Measurements from ENCODE around the gene PIM1.
A peak's percentile ranks its signal among the peaks of the same experiment; 100 is the strongest.
"Not testable (repeated sequence)": the region's sequence is repeated elsewhere in the genome, so short reads cannot be mapped to it uniquely, and the experiment has no call there.

The PIM1 gene

DNA sequence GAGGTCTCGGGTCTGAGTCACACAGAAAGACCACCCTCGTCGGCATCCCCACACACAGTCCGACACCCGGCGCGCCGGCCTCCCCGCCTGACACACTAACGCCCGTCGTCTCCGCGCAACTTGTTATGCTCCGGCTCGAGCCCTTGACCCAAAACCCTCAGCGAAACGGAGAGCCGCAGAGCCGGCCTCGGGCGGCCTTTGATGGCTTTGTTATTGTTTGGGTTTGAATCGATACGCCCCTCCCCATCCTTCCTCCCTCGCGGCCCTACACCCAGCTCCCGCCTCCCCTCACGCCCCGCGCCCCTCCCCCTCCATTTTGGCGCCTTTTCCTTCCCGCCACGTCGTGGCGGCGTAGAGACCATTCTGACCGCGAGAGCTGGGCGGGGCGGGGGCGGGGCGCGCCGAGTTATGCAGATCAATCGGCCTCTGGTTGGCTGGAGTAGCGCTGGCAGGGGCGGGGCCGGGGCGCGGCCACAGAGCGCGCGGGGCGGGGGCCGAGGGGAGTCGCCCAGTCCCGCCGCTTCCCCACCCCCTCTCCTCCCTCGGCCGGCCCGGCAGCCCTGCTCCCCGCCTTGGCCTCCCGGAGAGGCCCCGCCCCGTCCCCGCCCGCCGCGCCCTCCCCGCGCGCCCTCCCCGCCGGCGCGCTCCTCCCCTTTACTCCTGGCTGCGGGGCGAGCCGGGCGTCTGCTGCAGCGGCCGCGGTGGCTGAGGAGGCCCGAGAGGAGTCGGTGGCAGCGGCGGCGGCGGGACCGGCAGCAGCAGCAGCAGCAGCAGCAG lies at the start of gene PIM1:
Gene PIM1, plus strand, starts transcription at position 657 of the 777 bp plus-strand sequence. CDS start 424 bp downstream, outside the sequence.
- H3K4me3 ChIP-seq (ENCODE audit: low read length) = peak within 1 kb of the TSS; percentile 96
- no peak for TF ChIP-seq ZNF274 (IDR thresholded peaks at IDR 0.05; ENCODE audit: low read depth, low read length)

DNA sequence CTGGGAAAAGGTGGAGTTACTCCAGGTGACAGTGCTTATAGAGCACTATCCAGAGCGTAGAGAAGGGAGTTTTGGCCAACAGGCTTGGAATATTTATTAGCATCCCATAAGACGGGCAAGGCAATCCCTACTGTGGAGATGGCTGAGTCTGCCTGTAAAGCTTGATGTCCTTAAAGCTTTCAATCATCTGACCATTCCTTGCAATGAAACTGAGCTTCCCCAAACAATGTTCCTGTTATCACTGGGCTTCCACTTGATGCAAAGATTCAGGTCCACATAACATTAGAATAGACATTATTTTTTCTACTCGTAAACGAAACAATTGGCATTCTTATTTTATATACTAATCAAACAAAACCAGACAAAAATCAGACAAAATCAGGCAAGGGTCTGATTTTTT lies 48.4 kb upstream of the PIM1 start:
- H3K4me3 ChIP-seq (ENCODE audit: low read length) = no peak overlapping the region
- no peak for TF ChIP-seq ZNF274 (IDR thresholded peaks at IDR 0.05; ENCODE audit: low read depth, low read length)

DNA sequence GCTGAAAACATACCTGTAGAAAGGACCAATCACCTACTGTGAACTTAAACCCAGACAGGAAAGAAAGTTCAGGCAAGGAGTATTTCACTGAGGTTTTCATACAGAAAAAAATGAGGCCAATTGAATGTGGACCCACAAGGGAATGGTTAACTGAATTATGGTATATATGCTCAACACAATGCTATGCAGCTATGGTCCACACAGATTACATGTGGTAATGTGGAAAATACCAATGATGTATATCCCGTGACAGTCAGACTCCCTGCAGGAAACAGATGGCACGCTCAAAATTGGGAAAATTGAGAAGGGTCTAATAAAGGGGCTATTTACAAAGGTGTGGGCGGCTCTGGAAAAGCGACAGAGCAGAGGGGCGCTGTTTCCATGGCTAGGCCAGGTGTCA lies 47.1 kb upstream of the PIM1 start:
- no peak overlapping the region for H3K4me3 ChIP-seq (ENCODE audit: low read length)
- no peak for TF ChIP-seq ZNF274 (IDR thresholded peaks at IDR 0.05; ENCODE audit: low read depth, low read length)

DNA sequence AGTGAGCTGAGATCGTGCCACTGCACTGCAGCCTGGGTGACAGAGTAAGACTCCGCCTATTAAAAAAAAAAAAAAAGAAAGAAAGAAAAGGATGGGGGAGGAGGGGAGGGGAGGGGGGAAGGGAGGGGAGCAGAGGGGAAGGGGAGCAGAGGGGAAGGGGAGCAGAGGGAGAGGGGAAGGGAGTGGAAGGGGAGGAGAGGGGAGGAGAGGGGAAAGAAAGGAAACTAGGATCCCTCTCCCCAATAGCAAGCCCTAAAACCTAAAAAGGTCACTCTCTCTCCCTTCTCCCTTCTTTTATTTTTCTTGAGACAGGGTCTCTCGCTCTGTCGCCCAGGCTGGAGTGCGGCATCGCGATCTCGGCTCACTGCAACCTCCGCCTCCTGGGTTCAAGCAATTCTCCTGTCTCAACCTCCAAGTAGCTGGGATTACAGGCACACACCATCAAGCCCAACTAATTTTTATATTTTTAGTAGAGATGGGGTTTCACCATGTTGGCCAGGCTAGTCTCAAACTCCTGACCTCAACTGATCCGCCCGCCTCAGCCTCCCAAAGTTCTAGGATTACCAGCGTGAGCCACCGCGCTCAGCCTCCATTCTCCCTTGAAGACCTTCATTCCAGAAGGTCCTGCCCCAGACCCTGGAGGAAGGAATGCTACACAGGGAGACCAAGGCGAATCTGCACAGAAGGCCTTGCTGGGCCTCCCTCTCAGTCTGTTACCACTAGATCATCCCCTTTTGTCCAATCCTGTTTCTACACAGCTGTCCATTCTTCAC lies 45.8 kb upstream of the PIM1 start:
- H3K4me3 ChIP-seq (ENCODE audit: low read length) = no peak overlapping the region
- TF ChIP-seq ZNF274 (IDR thresholded peaks at IDR 0.05; ENCODE audit: low read depth, low read length) = no peak

DNA sequence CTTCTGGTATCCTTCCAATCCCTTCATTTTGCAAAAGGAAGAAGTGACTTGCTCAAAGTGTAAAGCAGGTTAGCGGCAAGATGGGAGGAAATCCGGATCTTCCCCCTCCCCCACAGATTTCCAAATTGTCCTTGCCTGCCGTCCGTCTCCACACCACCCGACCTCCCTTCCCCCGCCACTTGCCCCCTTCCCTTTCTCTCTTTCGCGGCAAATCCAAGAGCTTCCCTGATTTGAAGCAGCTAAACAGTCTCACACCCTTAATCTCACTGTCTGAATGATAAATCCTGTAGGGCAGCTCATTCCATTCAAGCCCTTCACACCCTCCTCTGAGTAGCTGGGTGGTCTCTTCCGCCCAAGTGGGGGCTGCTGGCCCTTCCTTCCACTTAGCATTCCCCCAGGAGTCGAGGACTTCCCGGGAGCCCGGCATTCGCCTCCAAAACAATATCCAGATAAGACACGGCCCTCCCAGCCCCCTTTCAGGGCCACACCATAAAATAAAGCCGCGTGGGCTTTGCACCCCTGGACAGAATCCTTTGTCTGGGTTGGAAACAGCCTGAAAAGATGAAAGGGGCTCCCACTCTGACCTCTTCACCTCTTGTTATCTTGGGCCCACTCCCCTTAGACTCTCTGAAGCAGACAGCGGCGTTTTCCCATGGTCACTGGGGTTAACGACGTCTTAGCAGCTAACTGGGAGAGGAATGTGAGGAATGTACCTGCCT lies 44.0 kb upstream of the PIM1 start:
- no peak overlapping the region for H3K4me3 ChIP-seq (ENCODE audit: low read length)
- TF ChIP-seq ZNF274 (IDR thresholded peaks at IDR 0.05; ENCODE audit: low read depth, low read length) = no peak

DNA sequence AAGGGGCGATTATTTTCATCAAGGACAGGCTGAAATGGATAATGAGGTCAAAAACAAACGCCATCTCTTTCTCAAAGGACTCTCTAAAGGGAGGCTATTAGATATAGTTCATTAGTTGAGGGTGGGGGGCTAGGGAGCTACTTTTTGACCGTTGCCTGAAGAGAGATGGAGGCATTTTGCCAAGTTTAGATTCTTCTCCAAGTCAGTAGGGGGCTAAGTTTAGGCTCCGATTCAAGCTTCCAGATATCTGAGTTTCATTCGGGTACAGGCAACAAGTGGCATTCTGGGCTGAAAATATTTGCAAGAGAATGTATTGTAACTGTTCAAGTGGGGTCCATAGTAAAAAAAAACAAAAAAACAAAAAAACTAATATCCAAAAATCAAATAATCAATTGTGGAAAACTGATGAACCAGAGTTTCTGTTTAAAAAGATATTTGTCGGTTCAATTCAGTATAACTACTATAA lies 43.4 kb upstream of the PIM1 start:
- H3K4me3 ChIP-seq (ENCODE audit: low read length) = no peak overlapping the region
- no peak for TF ChIP-seq ZNF274 (IDR thresholded peaks at IDR 0.05; ENCODE audit: low read depth, low read length)

DNA sequence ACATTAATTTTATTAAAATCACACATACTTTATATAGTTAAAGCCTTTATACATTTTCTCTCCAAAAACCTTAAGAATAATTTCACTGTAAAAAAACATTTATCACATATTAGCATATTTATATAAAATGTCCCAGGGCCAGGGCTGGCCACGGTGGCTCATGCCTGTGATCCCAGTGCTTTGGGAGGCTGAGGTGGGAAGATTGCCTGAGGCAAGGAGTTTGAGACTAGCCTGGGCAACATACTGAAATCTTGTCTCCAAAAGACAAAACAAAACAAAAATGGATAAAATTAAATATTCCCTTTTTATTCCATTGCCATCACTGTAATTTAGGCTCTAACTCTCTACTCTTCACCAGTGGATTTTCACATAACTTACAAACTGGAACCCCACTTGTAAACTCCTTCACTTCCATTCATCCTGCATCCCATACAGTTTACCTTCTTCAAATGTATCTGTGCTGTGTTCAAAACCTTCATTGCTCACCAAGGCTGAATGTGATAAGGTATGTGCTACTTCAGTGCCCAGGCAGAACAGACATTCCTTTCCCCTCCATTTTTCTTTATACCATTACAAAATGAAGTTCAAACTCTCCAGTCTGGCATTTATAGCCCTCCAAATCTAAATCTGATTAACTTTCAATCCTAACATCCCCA lies 42.9 kb upstream of the PIM1 start:
- no peak overlapping the region for H3K4me3 ChIP-seq (ENCODE audit: low read length)

DNA sequence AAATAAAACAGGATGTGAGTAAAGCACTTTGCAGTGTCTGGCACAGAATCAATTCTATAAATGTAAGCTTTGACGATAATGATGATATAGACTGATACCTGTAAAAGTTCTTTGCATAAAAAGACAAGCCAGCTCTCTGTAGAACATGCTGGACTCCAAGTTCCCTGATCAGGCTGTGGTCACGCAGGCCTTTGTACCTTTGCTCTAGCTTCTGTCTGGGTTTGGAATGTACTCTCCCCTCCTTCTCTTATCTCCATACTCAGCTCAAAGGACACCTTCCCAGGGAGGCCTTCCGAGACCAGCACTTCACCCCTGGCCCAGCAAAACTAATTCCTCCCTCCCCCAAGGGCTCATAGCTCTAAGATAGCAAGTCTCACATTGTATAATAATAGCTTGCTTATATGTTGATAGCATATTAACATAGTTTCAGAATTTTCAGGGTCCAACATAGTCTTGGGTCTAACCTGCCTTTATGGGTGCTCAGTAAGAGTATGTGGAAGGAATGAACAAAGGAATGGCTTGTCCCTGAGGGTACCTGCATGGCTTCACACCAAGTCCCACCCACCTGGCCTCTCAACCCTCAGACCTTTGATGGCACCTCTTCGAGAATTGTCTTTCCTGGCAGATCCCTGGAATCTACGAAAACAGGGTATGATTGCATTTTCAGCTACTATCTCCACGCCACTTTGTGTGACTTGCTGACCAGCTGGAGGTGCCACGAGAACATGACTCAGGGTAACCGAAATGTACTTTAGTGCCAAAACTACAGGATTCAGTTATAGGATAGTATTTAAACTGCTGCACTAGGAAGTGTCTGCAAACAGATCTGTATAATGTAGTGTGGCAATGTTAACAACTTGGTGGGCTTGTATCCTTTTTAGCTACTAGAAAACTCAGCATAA lies 41.7 kb upstream of the PIM1 start:
- H3K4me3 ChIP-seq (ENCODE audit: low read length) = no peak overlapping the region
- TF ChIP-seq ZNF274 (IDR thresholded peaks at IDR 0.05; ENCODE audit: low read depth, low read length) = no peak

More for the DNA sequence above, 42.9 kb upstream of the PIM1 start:
- no peak for TF ChIP-seq ZNF274 (IDR thresholded peaks at IDR 0.05; ENCODE audit: low read depth, low read length)

DNA sequence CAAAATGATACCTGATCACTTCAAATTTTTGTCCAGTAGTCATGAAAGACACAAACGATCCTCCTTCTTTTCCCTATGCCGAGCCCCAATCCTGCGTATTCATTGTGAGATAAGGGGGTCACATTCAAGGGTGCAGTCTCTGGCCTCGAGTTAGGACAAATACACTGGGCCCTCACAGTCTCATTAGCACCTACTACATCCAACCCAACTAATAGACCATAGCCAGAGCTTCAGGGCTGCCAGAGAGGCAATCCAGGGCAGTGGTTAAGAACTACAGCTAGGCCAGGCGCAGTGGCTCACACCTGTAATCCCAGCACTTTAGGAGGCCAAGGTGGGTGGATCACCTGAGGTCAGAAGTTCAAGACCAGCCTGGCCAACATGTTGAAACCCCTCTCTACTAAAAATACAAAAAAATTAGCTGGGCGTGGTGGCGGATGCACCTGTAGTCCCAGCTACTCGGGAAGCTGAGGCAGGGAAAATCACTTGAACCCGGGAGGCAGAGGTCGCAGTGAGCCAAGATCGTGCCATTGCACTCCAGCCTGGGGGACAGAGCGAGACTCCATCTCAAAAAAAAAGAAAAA lies 41.0 kb upstream of the PIM1 start:
- not testable (repeated sequence) for H3K4me3 ChIP-seq (ENCODE audit: low read length)

DNA sequence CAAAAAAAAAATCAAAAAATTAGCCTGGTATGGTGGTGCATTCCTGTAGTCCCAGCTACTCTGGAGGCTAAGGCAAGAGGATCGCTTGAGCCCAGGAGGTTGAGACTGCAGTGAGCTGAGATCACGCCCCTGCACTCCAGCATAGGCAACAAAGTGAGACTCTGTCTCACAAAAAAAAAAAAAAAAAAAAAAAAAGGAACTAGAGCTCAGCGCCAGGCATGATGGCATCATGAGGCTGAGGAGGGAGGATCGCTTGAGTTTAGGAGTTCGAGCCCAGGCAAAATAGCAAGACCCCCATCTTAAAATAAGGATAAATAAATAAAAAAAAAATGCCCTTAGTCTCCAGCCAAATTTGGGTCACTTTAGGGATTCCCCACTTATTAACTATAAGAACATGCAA lies 40.4 kb upstream of the PIM1 start:
- no peak for TF ChIP-seq ZNF274 (IDR thresholded peaks at IDR 0.05; ENCODE audit: low read depth, low read length)
- no peak overlapping the region for H3K4me3 ChIP-seq (ENCODE audit: low read length)

DNA sequence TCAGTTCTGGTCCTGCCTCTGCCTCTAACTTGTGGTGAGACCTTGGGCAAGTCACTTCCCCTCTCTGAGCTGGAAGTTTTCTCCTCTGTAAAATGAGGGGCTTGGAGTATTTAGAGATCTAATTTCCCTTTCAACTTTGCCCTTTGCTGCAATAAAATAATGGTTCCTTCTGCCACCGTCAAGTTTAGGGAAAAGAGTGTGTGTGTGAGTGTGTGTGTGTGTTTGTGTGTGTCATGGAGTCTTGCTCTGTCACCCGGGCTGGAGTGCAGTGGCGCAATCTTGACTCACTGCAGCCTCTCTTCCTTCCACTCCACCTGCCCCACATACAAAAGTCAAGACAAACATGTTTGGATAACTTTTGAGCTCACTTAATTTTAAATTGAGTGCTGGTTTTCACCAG lies 39.2 kb upstream of the PIM1 start:
- no peak for TF ChIP-seq ZNF274 (IDR thresholded peaks at IDR 0.05; ENCODE audit: low read depth, low read length)

DNA sequence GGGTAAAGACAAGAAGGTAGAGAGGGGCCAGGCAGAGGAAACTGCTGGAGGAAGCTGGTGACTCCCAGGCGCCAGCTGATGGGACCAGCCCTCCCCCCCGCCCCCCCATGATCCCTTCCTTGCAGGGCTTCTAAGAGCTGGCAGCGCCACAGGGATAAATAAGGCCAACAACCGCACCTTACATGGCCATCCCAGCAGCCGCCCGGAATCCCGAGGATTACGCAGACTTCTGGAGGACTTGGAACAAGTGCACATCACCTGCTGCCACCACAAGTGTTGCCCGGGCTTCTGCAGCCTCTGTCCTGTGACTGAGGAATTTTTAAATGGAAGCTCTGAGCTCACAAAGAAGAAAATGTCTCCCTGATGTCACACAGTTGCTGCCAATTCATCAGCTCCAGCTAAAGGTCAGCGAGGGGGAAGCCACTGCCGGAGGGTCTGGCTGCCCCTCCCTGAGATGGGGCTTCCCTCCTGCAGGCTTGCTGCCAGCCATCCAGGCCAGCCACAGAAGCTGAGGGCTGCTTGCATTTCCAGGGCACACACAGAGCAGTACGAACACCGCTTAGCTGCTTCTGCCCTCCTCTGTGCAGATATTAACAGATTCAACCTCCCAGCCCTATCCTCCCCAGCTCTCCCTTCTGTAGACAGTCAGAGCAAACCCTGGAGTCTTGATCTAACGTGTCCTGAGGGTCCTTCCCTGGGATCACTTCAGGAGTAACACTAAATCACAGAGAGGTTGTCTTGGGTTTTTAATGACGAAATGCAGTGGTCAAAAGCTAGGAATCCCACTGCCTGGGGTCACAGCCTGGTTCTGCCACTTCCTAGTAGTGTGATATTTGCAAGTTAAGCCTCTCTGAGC lies 38.6 kb upstream of the PIM1 start:
- no peak for TF ChIP-seq ZNF274 (IDR thresholded peaks at IDR 0.05; ENCODE audit: low read depth, low read length)

More for the DNA sequence above, 39.2 kb upstream of the PIM1 start:
- no peak overlapping the region for H3K4me3 ChIP-seq (ENCODE audit: low read length)

More for the DNA sequence above, 38.6 kb upstream of the PIM1 start:
- no peak overlapping the region for H3K4me3 ChIP-seq (ENCODE audit: low read length)

Data from GM08714 (cell line).